HFFc6 (cell line): ENCODE results near the gene FMN2. TPM values are rescaled to one million over a fixed set of nuclear protein-coding genes. Genes with fewer than 3 reads are reported as not detected.
A peak's percentile ranks its signal among the peaks of the same experiment; 100 is the strongest.

Source experiments
- DNase-seq: peaks from one replicate; pipeline ENCODE4 v3.0.0-alpha.2; 2018
- H3K27ac Mint-ChIP-seq: 2 replicates; pipeline ENCODE4 v1.8.0; 2020; ENCODE audit warnings: mild to moderate bottlenecking, mixed read lengths
- H3K27me3 Mint-ChIP-seq: 2 replicates; pipeline ENCODE4 v1.8.0; 2021; ENCODE audit warnings: mild to moderate bottlenecking, moderate library complexity, mixed read lengths; ENCODE audit not compliant: insufficient read depth
- H3K36me3 Mint-ChIP-seq: 2 replicates; pipeline ENCODE4 v1.8.0; 2021; ENCODE audit warnings: low read depth, mixed read lengths
- H3K4me1 Mint-ChIP-seq: 2 replicates; pipeline ENCODE4 v1.8.0; 2020; ENCODE audit warnings: low read depth, mixed read lengths
- H3K4me3 Mint-ChIP-seq: 2 replicates; pipeline ENCODE4 v1.8.0; 2020; ENCODE audit warnings: mild to moderate bottlenecking, moderate library complexity, mixed read lengths
- H3K9me3 Mint-ChIP-seq: 2 replicates; pipeline ENCODE4 v1.8.0; 2020; ENCODE audit warnings: mild to moderate bottlenecking, mixed read lengths
- total RNA-seq, 6 experiments: library from RNA; stranded (reverse); fragmentation: NEBNext Ultra II Directional; extraction: Animal tissue kit (Norgen Biotek cat#: 25700); gene quantifications; 2 replicates in 1 of 6; 3 replicates in 5 of 6; pipeline ENCODE4 v1.2.3, GENCODE V29; 2021
- TF ChIP-seq, protein P1 (sequence below): fragments of 200-600 bp; sonication (generic); IDR thresholded peaks from 2 replicates; pipeline ENCODE4 v1.5.0; 2021; ENCODE audit warnings: antibody characterized with exemption, mild to moderate bottlenecking

Gene FMN2
- total RNA-seq, 6 experiments from 2014 or later = 82.6 to 115 (median 96.4) TPM

DNA sequence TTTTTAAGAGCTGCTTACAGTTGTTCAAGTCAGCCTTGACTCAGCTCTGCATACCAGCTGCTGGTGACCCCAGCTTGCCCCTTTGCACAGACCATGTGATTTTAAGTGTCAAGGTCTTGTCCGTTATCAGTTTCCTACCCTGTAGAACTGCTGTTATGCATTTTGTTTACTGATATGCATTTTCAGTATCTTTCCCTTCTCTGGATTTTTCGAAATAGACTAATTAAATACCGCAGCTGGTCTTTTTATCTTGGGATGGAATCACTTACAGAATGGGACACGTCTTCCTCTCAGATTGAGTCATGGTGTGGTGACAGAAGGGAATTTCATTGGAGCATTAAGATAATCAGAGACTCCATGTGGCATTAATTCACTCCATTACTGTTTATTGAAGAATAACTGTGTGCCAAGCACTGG, 145.6 kb downstream of the FMN2 start:
- peak; percentile 82 for DNase-seq
- TF ChIP-seq, protein P1, sequence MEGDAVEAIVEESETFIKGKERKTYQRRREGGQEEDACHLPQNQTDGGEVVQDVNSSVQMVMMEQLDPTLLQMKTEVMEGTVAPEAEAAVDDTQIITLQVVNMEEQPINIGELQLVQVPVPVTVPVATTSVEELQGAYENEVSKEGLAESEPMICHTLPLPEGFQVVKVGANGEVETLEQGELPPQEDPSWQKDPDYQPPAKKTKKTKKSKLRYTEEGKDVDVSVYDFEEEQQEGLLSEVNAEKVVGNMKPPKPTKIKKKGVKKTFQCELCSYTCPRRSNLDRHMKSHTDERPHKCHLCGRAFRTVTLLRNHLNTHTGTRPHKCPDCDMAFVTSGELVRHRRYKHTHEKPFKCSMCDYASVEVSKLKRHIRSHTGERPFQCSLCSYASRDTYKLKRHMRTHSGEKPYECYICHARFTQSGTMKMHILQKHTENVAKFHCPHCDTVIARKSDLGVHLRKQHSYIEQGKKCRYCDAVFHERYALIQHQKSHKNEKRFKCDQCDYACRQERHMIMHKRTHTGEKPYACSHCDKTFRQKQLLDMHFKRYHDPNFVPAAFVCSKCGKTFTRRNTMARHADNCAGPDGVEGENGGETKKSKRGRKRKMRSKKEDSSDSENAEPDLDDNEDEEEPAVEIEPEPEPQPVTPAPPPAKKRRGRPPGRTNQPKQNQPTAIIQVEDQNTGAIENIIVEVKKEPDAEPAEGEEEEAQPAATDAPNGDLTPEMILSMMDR = no peak
- peak overlapping the region; percentile 96 for H3K27ac Mint-ChIP-seq
- peak overlapping the region; percentile 79 for H3K4me3 Mint-ChIP-seq
- H3K27me3 Mint-ChIP-seq = peaks cover 17% of the 10 kb centered on the region
- H3K36me3 Mint-ChIP-seq = peaks cover 54% of the 10 kb centered on the region
- H3K9me3 Mint-ChIP-seq = no peaks in the 10 kb centered on the region
- H3K4me1 Mint-ChIP-seq = peaks cover 91% of the 10 kb centered on the region

DNA sequence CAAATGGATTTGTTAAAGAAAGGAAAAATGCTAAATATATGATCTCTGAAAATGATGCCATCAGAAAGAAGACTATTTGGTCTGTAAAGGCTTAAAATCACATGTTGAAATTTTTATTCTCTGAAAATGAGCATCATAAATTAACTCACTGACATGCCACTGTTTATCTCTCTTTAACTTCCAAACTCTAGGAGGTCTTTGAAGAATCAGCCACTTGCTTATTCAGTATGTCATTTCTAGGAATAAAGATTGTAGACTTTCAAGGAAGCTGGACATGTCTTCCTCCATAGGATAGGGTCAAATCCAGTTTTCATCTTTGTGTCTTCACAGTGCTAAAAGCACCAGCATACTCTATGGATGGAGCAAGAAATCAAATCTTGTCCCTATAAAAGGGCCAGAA, 147.6 kb downstream of the FMN2 start:
- Mint-ChIP-seq H3K4me1 (peaks cover 91% of the 10 kb centered on the region), H3K9me3 (no peaks in the 10 kb centered on the region), H3K27ac (peak overlapping the region; percentile 67), H3K27me3 (peaks cover 2% of the 10 kb centered on the region; the same call in 1 of the 2 replicates), H3K36me3 (peaks cover 58% of the 10 kb centered on the region), H3K4me3 (no peak overlapping the region)
- no peak for DNase-seq
- TF ChIP-seq, protein P1 = no peak

DNA sequence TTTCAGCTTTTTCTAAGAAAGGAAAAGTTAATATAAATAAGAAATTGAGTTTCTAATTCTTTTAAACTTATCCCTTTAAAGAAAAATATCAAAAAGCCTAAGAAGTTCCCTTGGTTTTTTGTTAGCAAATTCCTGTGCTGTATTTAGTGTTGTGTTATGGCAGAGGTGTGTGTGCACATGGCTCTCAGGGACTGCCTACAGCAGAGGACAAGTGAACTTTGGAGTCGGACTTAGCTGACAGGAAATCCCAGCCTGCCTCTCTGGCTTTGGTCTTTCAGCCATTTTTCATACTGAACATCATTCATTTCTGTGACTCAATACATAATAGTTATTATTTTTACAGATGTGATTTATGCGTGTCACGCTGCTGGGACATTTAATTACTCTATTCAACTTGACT, 149.6 kb downstream of the FMN2 start:
- no peak for DNase-seq
- TF ChIP-seq, protein P1 = no peak
- Mint-ChIP-seq H3K27ac (peak overlapping the region; percentile 43), H3K9me3 (no peaks in the 10 kb centered on the region), H3K4me3 (no peak overlapping the region), H3K27me3 (peaks cover 10% of the 10 kb centered on the region), H3K36me3 (peaks cover 59% of the 10 kb centered on the region), H3K4me1 (peaks cover 91% of the 10 kb centered on the region)

DNA sequence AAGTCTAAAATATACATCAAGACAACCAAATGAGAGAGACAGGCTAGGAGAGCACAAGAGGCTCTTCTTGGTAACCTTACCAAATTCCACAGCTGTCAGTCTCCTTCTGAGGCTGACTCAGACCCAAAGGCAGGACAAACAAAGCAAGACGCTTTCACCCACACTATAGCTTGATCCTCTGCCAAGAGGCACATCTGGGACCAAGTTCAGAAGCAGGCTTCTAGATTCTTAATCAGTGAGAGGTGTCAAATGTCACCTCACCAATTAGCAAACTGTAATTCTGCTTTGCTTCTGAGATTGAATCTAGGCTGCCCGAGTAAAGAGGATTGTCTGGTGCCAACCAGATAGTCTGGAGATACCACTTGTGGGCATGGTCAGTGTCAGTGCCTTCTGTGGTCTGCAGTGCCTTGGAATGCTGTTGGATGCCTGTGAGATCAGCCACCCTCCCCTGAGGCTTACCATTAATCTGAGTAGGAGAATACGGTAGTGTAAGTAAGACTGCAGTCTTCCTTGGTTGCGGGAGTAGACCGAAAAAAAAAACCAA, 151.0 kb downstream of the FMN2 start:
- Mint-ChIP-seq H3K36me3 (peaks cover 62% of the 10 kb centered on the region), H3K27ac (peak overlapping the region; percentile 92), H3K27me3 (peaks cover 11% of the 10 kb centered on the region), H3K4me1 (peaks cover 91% of the 10 kb centered on the region), H3K9me3 (no peaks in the 10 kb centered on the region), H3K4me3 (peak overlapping the region; percentile 8)
- DNase-seq = peak; percentile 85
- TF ChIP-seq, protein P1 = no peak

DNA sequence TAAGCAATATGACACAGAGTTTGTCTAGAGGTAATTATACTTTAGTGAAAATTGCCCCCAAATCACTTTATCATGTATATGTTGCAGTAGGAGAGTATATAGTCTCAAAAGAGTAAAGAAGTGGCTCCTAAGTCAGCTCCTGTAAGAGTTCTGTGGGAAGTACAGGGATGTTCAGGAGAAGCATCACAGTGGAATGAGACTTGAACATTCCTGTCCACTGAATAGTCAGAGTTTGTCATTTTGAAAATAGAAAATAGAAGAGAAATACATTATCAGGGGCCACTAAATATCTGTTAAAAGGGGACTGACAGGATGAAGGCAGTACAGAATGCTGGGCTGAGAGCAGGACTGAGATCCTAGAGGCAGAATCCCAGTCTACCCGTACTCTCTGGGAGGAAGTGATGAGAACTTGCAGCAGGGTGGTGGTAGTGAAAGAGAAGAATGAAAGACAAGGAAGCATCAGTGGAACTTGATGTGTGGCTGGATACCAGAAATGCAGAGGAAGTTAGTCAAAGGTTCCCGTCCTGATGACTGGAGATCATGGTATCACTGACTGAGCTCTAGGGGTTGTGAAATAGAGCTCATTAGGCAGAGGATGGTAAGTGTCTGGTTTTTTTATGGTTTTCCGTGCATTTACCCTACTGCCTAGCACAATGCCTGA, 153.4 kb downstream of the FMN2 start:
- TF ChIP-seq, protein P1 = no peak
- Mint-ChIP-seq H3K9me3 (peaks cover 16% of the 10 kb centered on the region), H3K36me3 (peaks cover 66% of the 10 kb centered on the region), H3K27ac (peak overlapping the region; percentile 92), H3K4me1 (peaks cover 91% of the 10 kb centered on the region), H3K4me3 (peak overlapping the region; percentile 72), H3K27me3 (peaks cover 13% of the 10 kb centered on the region)
- DNase-seq = peak; percentile 92
